HFFc6 (cell line): ENCODE results near the gene RBM15B. TPM values are rescaled to one million over a fixed set of nuclear protein-coding genes. Genes with fewer than 3 reads are reported as not detected.

Experiments used
- DNase-seq: peaks from one replicate; pipeline ENCODE4 v3.0.0-alpha.2; 2018
- H3K27ac Mint-ChIP-seq: 2 replicates; pipeline ENCODE4 v1.8.0; 2020; ENCODE audit warnings: mild to moderate bottlenecking, mixed read lengths
- H3K27me3 Mint-ChIP-seq: 2 replicates; pipeline ENCODE4 v1.8.0; 2021; ENCODE audit warnings: mild to moderate bottlenecking, moderate library complexity, mixed read lengths; ENCODE audit not compliant: insufficient read depth
- H3K36me3 Mint-ChIP-seq: 2 replicates; pipeline ENCODE4 v1.8.0; 2021; ENCODE audit warnings: low read depth, mixed read lengths
- H3K4me1 Mint-ChIP-seq: 2 replicates; pipeline ENCODE4 v1.8.0; 2020; ENCODE audit warnings: low read depth, mixed read lengths
- H3K4me3 Mint-ChIP-seq: 2 replicates; pipeline ENCODE4 v1.8.0; 2020; ENCODE audit warnings: mild to moderate bottlenecking, moderate library complexity, mixed read lengths
- H3K9me3 Mint-ChIP-seq: 2 replicates; pipeline ENCODE4 v1.8.0; 2020; ENCODE audit warnings: mild to moderate bottlenecking, mixed read lengths
- CTCF ChIP-seq: fragments of 200-600 bp; sonication (generic); IDR thresholded peaks from 2 replicates; pipeline ENCODE4 v1.5.0; 2021; ENCODE audit warnings: antibody characterized with exemption, mild to moderate bottlenecking
- total RNA-seq, 6 experiments: library from RNA; stranded (reverse); fragmentation: NEBNext Ultra II Directional; extraction: Animal tissue kit (Norgen Biotek cat#: 25700); gene quantifications; 2 replicates in 1 of 6; 3 replicates in 5 of 6; pipeline ENCODE4 v1.2.3, GENCODE V29; 2021

RBM15B gene
- total RNA-seq, 6 experiments from 2014 or later: 25.8 to 30.6 (median 29.2) TPM

DNA sequence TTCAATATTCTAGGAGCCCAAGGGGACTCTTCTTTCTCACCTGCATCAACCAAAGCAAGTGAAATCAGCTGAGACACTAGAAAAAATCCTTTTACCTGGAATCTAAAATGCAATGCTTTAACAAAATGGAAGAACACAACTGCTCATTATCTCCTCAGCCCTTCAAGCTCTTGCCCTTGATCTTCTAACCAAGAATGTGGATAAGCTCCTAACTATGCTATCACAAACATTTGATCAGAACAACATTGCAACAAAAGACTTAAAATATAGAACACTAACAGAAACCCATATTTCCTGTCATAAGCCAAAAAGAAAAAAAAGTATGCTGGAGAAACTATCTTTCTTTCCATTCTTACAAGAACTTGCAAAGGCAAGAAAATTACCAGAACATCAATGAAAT, 12.6 kb downstream of the RBM15B start:
- H3K4me3 Mint-ChIP-seq: no peak overlapping the region
- H3K27ac Mint-ChIP-seq: no peak overlapping the region
- H3K27me3 Mint-ChIP-seq: no peaks in the 10 kb centered on the region; the same call in 1 of the 2 replicates
- no peaks in the 10 kb centered on the region for H3K9me3 Mint-ChIP-seq
- no peak for TF ChIP-seq CTCF
- H3K36me3 Mint-ChIP-seq: peaks cover 3% of the 10 kb centered on the region; the same call in 1 of the 2 replicates
- H3K4me1 Mint-ChIP-seq: no peaks in the 10 kb centered on the region
- no peak for DNase-seq

- Mint-ChIP-seq H3K9me3 (no peaks in the 10 kb centered on the region), H3K4me1 (no peaks in the 10 kb centered on the region)
- TF ChIP-seq CTCF: no peak
These were observed 16.9 kb downstream of the RBM15B start for GRCh38 chr3:51408021-51408420.

DNA sequence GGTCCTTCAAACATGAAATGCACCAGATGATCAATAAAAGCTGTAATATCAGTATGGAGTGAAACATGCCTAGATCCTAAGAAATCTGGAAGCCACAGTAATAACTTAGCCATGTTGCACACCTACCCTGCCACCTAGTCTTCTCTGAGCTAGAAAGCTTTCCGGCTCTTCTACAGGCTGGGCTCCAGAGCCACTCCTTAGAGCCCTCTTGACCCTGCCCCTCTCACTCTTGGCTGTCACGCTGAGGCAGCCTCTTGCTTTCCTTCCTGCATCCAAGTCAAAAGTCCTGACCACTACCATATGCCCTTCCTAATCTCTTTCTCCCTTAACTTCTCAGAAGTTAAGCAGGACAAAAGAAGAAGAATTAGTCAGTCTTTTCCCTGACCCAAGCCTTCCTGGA, 17.7 kb downstream of the RBM15B start:
- no peak overlapping the region for H3K27ac Mint-ChIP-seq
- H3K27me3 Mint-ChIP-seq: no peaks in the 10 kb centered on the region; the same call in 1 of the 2 replicates
- no peaks in the 10 kb centered on the region for H3K9me3 Mint-ChIP-seq

More at GRCh38 chr3:51408021-51408420, 16.9 kb downstream of the RBM15B start:
- Mint-ChIP-seq H3K4me3 (no peak overlapping the region), H3K27me3 (no peaks in the 10 kb centered on the region; the same call in 1 of the 2 replicates), H3K36me3 (peaks cover 13% of the 10 kb centered on the region), H3K27ac (no peak overlapping the region)
- DNase-seq: no peak

GRCh38 chr3:51422211-51422610, 31.1 kb downstream of the RBM15B start:
- Mint-ChIP-seq H3K4me1 (no peaks in the 10 kb centered on the region), H3K9me3 (no peaks in the 10 kb centered on the region), H3K27ac (no peak overlapping the region), H3K4me3 (no peak overlapping the region), H3K36me3 (peaks cover 6% of the 10 kb centered on the region; the same call in 1 of the 2 replicates), H3K27me3 (no peaks in the 10 kb centered on the region)
- no peak for DNase-seq
- TF ChIP-seq CTCF: no peak

More for the DNA sequence above, 17.7 kb downstream of the RBM15B start:
- H3K36me3 Mint-ChIP-seq: peaks cover 13% of the 10 kb centered on the region
- TF ChIP-seq CTCF: no peak
- DNase-seq: no peak
- H3K4me3 Mint-ChIP-seq: no peak overlapping the region
- no peaks in the 10 kb centered on the region for H3K4me1 Mint-ChIP-seq

- DNase-seq: no peak
- Mint-ChIP-seq H3K27me3 (no peaks in the 10 kb centered on the region), H3K36me3 (peaks cover 9% of the 10 kb centered on the region; the same call in 1 of the 2 replicates), H3K4me3 (no peak overlapping the region), H3K4me1 (no peaks in the 10 kb centered on the region), H3K9me3 (no peaks in the 10 kb centered on the region), H3K27ac (no peak overlapping the region)
- TF ChIP-seq CTCF: no peak
These were observed 35.8 kb downstream of the RBM15B start for GRCh38 chr3:51426921-51427320.

DNA sequence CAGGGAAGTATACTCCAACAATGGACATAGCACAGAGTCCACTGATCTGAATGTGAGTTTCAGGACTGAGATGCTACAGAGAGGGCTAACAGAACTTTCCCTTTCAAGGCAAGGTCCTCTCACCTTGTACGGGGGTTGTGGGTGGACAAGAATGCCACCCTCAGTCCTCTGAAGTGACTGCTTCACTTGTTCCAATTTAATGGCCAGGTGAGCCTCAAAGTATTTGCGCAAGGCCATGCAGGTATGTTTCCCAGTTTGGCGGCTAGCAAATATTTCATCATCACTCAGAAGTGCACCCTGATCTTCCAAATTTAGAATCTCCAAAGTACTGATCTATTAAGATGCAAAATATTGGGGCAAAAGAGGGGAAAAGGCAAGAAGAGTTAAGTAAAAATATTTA, 38.1 kb downstream of the RBM15B start:
- no peak for TF ChIP-seq CTCF
- Mint-ChIP-seq H3K4me3 (no peak overlapping the region), H3K9me3 (no peaks in the 10 kb centered on the region), H3K27me3 (no peaks in the 10 kb centered on the region), H3K36me3 (peaks cover 15% of the 10 kb centered on the region; the same call in 1 of the 2 replicates), H3K27ac (no peak overlapping the region), H3K4me1 (no peaks in the 10 kb centered on the region)
- DNase-seq: no peak
